NCI-H510A (cell line): ENCODE measurements around the gene GRPEL2.

Source experiments
- DNase-seq: peaks from one replicate; lab custom pipeline; 2025; lab: John Stamatoyannopoulos, UW

The GRPEL2 gene

DNA sequence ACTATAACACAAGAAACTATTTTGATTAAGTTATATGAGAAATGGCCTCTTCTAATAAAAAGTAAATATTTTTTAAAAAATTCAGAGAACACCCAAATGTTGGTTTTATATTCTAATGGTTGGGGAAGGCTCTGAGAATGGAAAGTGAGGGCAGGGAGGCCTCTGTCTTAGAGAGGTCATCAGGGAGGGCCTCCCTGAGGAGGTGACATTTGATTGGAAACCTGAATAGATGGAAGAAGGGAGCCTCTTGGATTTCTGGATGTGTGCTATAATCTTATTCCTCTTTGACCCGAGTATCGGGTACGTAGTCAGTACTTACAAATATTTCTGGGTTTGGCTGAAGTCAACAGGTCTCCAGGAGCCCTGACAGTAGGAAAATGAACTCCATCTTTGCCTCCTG is 26.1 kb upstream of the GRPEL2 start:
- no peak for DNase-seq

DNA sequence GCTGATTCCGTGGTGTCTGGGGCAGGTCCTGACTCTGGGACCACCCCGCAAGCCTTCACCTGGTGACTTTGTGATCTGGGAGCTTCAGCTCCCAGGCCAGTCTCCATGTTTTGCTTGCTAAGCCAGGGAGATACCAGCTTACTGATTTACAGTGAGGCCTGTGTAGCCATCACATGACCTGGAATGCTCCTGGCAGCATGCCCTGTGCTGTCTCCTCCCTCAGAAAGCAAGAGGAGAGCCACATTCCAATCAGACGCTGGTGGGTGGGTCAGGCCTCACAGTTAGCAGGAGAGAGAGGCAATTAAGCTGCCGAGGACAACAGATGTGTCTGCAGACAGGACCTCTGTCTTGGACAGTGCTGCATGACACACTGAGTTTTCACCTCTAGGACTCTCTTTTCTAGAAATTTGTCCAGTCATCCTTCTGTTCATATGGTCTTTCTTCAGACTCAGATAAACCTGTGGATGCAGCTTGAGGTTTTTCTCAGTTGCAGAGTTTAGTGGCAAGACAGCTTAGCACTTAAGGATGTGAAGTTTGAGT is 24.4 kb upstream of the GRPEL2 start:
- DNase-seq: peak; percentile 84

DNA sequence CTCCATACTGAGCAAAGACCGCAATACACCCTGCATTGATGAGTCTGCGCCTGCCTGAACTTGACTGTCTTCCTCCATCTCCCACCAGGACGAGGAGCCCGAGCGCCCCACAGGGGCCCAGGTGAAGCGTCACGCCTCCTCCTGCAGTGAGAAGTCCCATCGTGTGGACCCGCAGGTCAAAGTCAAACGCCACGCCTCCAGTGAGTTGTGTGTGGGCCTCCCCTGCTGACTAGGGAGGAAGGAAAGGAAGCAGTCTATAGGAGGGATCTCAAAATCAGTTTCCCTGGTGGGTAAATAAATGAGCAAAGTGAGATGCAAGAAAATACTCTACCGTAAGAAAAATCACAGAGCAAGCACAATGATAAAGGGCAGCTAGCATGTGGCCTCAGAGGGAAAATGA is 22.8 kb upstream of the GRPEL2 start:
- no peak for DNase-seq

DNA sequence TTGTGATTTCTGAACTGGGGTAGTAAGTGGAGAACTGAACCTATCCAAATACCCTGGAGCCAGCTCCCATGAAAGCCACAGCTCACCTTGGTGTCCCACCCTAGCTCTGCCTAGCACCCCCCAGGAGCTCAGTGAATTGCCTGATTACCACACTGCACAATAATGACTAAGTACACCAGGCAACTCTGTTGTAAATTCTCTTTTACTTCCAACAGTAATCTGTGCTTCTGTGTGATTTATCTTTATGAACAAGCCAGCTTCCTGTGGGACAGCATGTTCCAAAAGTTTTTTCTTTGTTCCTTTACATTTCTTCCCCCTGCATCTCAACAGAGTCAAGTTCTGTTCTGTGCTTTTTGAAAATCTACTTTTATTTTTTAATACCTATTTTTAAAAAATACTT is 22.1 kb upstream of the GRPEL2 start:
- no peak for DNase-seq

DNA sequence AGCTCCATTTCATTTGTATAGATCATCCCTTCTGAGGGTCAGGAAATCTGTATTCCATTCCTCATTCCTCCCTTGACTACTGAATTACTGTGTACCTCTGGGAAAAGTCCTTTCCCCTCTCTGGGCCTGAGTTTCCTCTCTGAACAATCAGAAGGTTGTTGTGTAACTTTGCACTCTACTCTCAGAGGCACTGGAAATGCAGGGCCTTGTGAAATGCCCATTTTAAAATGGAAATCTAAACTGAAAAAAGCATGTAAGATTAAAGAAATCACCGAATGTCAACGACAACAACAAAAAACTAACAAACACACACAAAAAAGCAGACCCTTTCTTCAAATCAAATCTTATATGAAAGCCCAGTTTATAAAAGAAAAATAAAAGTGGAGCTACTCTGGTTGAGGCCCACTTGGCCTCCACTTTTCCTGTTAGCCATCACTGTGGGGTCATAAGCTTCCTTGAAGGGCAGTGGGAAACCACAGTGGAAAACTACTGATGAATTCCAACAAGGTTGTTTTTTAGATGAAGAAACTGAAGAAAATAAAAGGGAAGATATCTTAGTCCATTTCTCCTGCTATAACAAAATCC is 21.6 kb upstream of the GRPEL2 start:
- DNase-seq: no peak

DNA sequence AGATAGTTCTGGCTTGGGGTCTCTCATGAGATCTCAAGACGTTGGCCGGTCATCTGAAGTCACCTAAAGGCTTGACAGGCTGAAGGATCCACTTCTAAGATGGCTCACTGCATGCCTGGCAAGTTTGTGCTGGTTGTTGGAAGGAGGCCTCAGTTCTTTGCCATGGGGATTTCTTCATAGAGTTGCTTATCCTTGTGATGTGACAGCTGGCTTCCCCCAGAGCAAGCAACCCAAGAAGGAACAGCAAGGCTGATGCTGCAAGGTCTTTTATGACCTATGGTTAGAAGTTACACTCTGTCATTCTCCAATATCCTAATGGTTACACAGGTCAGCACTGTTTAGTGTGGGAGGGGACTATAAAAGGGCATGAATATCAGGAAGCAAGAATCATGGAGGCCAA is 20.7 kb upstream of the GRPEL2 start:
- no peak for DNase-seq

DNA sequence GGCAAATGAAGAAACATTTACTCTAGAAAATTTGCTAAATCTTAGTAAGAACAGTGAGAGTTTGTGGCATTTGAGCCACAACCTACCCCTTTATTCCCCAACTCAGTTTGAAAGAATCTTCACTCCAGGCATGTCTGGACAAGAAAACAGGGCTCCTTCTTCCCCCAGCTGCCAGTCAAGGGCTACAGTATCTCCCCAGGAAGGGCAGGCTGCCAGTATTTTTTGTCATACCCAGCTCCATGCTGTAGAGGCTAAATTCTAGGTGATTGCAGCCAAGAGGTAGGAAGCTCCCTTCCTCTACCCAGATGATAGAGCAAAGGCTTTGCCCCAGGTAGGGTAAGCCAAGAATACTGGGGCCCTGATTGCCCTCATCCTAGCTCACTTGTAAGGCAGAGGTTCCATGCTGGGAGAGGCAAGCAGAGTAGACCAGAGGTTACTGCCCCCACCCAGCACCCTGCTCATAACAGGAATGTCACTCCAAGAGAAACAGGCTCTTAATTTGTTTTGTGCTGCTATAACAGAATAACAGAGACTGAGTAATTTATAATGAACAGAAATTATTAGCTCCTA is 20.0 kb upstream of the GRPEL2 start:
- no peak for DNase-seq

DNA sequence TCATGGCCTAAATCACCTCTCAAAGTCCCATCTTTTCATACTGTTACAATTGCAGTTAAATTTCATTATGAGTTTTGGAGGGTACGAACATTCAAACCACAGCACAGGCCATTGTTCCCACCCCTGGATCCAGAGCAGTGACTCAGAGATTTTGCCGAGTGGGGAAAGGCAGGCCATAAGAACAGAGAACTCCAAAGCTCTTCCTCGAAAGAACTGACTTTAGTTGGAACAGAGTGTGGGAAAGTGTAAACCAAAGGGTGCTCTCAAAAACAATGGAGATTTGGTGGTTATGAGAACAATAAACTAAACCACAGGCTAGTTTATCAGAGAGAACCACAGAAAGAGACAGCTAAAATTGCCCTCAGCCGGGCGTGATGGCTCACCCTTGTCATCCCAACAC is 19.4 kb upstream of the GRPEL2 start:
- no peak for DNase-seq

DNA sequence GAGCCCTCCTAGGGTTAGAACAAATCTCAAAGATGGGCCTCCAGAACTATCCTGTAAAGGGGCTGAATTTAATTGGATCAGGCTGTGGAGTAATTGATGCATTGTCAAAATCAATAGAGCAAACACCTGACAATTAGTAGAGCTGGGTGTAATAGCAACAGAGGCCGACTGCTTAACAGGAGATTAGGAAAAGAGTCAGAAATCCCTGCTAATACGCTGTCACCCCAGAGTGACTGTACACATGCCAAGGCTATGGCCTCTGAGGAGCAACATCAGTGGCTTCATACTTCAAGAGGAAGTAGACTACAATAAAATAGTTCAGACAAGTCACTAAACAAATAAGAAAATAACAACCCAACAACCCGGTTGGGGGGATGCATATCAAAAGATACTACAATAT is 18.7 kb upstream of the GRPEL2 start:
- DNase-seq: no peak

DNA sequence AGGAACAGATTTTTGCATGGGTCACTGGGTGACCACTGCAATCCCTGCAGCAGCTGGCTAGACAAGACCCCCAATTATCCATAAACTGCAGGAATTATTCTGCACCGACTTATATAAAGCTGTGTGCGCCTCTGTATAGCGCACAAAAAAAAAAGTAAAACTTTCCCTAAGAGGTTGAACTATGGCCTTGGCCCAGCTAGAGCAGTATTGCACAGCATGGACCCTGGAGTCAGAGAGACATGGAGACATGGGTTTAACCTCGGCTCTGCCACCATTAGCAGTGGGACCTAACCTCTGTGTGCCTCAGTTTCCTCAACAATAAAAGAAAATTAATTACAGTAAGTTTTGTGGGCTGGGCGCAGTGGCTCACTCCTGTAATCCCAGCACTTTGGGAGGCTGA is 17.1 kb upstream of the GRPEL2 start:
- no peak for DNase-seq

DNA sequence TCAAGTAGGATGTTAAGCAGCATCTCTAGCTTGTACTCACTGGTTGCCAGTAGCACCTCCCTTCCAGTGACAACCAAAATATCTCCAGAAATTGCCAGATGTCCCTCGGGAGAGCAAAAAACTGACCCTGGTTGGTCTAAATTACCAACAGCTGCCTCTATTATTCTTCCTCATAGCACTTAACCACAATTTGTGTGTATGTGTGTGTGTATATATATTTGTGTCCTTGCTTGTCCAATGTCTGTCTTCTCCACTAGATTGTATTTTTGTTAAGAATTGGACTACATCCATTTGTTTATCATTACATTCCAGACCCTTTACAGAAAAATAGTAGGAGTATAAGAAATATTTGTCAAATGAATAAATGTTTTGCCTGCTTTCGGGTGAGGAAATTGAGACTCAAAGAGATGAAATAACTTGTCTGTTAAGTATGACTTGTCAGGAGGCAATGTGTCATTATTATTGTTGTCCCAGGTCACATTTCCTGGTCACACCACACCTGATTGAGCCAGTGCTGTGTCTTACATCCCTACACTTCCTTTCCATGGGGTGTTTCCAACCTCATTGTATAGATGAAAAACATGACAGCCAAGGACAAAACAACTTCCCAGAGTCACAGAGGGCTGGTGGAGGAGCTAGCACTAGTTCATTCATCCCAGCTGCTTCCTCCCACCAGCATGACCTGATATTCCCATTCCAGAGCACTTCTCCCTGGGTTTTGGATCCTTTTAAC is 11.4 kb upstream of the GRPEL2 start:
- DNase-seq: no peak

DNA sequence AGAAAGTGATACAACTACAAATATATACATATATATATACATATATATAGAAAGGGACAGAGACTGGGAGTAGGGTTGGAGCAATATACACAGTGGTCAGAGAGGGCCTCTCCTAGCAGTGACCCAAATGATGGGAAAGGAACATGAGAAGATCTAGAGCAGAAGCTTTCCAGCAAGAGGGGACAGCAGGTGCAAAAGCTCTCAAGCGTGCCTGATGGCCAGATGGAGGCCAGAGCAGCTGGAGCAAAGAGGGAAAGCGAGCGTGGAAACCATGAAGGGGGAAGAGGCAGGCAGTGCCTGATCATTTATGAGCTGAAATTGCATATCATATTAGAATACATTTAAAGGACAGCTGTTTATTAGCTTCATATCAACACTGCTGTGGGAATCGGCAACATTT is 7.6 kb upstream of the GRPEL2 start:
- peak; percentile 82 for DNase-seq

DNA sequence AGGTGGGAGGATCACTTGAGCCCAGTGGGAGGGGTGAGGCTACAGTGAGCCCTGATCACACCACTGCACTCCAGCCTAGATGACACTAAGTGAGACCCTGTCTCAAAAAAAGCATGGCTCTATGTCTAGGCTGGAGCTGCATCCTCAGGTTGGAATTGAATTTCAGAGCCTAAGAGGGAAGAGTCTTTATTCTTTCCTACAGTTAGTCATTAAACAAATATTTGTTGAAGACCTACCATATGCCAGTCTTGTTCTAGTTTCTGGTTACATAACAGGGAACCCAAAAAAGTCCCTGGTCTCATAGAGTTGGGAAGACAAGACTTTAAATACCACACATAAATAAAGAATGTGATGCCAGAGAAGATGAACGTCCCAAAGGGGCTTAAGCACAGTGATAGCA is 6.9 kb upstream of the GRPEL2 start:
- no peak for DNase-seq

DNA sequence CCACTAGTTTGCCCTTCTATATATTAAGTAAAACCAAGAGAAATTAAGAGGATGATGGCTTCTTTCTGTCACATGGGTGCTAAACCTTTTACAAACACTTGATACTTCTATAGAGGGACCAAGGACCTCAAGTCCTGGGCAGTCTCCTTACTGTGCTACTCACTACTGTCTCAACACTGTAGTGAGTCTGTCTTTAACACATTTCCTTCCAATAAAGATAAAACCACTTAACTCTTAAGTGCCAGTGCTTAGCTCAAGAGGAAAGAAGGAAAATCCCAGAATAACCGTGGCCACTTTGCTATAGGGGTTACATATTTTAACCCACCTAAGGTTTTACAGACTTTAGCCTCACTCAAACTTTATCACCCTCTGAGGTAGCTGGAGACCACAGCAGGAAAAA is 4.4 kb upstream of the GRPEL2 start:
- DNase-seq: no peak

DNA sequence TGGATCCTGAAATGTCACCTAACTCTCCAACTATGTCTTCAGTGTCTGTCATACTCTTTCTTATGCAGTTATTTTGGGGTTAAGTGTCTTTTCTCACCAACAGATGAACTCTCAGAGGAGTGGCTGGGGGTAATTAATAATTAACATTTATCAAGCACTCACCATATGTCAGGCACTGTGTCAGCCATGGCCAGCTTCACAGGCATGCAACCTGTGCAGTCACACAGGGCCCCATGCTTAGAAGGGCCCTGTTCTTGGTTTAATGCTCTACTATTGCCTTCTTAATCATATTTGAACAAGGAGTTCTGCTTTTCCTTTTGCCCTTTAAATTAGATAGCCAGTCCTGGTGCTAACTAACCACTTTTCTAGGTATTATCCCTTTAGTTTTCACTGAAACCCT is 3.4 kb upstream of the GRPEL2 start:
- no peak for DNase-seq

DNA sequence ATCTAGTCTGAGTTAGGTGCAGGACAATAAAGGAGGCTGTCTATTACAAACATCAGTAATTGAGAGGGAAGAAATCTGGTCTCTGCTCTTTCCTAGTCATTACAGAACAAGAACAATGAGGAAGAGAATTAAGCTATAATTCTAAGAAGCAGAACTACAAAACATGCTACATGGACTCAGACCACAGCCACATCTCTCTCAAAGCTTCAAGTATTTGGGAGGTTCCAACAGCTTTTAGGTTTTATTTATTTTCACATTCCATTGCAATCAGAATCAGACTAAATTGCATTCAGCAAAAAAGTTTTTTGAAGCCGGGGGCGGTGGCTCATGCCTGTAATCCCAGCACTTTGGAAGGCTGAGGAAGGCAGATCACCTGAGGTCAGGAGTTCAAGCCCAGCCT is 1.1 kb upstream of the GRPEL2 start:
- no peak for DNase-seq

DNA sequence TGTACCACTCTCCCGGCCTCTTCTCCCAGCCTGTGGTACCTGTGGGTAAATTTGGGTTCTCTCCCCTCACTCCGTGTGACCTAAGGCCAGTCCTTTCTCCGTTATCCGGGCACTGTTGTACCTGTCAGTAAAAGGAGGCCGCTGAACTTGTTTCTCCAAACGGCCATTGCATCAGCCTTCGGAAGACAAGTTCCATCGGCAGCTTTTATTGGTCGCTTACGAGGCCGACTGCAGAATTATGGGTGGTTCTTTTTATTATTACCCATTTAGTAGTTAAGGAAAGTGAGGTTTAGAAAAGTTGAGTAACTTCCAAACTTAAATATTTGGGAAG is 558 bp downstream of the GRPEL2 start:
- no peak for DNase-seq

DNA sequence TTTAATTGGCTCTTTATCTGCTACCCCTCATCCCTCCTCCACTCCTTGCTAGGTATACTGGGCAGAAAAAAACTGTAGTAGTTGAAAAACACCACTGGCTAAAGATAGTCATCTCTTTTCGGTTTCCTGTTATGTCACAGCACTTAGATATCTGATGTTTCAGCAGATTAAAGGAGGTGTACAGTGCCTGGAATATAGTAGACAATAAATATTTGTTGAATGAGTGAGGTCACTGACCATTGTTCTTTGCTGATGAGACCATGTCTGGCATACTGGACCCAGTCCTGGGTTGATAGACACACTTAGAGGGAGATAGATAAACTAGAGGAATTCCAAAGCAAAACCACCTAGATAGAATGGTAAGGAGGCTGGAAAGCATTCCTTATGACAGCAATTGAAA is 3.2 kb downstream of the GRPEL2 start:
- DNase-seq: no peak

DNA sequence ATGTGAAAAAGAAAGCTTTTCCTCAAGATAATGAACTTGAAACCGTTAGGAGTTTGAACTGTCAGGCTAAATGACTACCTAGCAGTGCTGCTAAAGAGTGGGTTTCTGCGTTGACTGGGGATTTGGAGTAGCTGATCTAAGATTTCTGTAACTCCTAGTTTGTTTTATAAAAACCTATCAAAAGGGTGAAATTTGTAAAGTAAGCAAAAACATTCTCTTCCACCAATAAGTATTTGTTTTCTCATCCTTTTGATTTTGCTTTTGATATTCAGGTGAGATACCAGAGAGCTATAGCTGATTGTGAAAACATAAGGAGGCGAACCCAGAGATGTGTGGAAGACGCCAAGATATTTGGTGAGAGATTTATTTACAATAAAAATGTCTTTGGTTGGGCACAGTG is 4.1 kb downstream of the GRPEL2 start:
- DNase-seq: no peak

DNA sequence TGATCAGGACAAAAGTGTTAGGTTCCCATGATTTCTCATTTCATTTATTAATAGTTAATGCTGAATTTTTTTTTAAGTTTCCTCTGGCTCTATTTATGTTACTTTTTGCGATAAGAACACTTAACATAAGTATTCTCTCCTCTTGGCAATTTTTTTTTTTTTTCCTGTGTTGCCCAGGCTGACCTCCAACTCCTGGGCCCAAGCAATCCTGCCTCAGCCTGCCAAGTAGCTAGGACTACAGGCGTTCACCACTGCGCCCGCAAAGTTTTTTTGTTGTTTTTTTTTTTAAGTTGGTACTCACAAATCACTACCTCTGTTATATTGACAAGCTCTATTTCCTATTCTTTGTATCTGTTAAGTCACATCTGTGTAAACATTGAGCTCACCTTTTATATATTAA is 6.9 kb downstream of the GRPEL2 start:
- no peak for DNase-seq

DNA sequence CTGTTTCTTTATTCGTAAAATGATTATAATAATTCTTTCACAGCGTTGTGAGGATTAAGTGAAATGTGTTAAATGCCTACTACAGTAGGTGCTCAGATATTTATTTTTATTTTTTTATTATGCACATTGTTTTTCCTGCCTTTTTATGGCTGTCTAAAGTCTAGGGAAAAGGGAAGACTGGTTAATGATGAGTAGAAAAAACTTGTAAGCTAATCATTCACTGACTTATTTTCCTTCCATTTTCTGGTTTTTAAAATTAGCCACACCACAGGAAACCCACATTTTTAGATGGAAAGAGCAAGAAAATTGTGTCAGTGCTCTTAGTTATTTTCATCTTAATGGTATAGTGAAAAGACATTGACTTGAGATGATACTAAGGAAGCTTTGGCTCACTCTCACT is 8.6 kb downstream of the GRPEL2 start:
- DNase-seq: no peak

DNA sequence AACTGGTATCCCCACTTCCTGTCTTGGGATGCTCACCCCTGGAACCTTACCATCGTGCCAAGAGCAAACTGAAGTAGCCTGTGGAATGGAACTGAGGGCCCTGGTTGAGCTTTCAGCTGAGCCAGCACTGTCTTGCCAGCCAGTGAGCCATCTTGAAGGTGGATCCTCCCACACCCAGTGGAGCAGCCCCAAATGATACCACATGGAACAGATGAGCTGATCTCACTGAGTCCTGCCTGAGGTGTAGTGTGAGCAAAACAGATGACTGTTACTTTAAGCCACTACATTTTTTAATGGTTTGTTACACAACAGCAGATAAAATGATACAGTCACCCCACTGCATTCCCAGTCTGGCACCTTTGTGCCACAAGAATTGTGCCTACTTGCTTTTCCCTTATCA is 10.4 kb downstream of the GRPEL2 start:
- no peak for DNase-seq

DNA sequence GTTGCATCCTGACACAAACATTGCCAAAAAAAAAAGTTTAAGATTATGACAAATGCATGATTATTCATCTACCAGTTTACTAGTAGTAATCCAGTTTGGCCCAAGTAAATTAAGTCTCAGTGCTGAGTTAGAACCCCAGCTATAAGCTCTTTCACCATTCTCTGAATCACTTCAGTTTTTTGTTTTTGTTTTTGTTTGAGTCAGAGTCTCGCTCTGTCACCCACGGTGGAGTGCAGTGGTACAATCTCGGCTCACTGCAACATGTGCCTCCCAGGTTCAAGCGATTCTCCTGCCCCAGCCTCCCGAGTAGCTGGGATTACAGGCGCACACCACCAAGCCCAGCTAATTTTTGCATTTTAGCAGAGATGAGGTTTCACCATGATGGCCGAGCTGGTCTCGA is 11.1 kb downstream of the GRPEL2 start:
- DNase-seq: no peak
